ENCODE results near the gene CAMK1G. TPM values are rescaled to one million over a fixed set of nuclear protein-coding genes. Genes with fewer than 3 reads are reported as not detected.

The CAMK1G gene
- total RNA-seq, 1 donor from 2014 or later, result not detected

- DNase-seq (ENCODE audit: low spot score), result no peak
These were observed 77.6 kb downstream of the CAMK1G start for GRCh38 chr1:209661071-209661470.

GRCh38 chr1:209662879-209663327 lies 79.4 kb downstream of the CAMK1G start:
- DNase-seq (ENCODE audit: low spot score), result no peak

Small RNA genes within 50 kb of the gene (microRNA-seq; reads per million reads assigned to microRNA genes)
- not detected for gene MIR4260 (ENCODE audit: borderline number of aligned reads)

Other genes with a start within 250 kb of the CAMK1G start
- gene LAMB3, start 68.7 kb downstream of the CAMK1G start, total RNA-seq, result 35.6 TPM
- gene G0S2, start 91.7 kb downstream of the CAMK1G start, total RNA-seq, result 2,798 TPM
- 83.7 TPM for gene HSD11B1, start 121.1 kb downstream of the CAMK1G start, total RNA-seq
- 3.7 TPM for gene TRAF3IP3, start 172.3 kb downstream of the CAMK1G start, total RNA-seq
- gene C1orf74, start 200.8 kb downstream of the CAMK1G start, total RNA-seq, result 1.2 TPM
- 0.74 TPM for gene IRF6, start 222.4 kb downstream of the CAMK1G start, total RNA-seq
- gene UTP25, start 244.3 kb downstream of the CAMK1G start, total RNA-seq, result 7.3 TPM